ENCODE data around the gene MAEA. TPM values are rescaled to one million over a fixed set of nuclear protein-coding genes. Genes with fewer than 3 reads are reported as not detected.

MAEA gene
- total RNA-seq, 4 donors from 2014 or later = 114 to 211 (median 168) TPM

- Histone ChIP-seq H3K36me3 (no peaks in the 10 kb centered on the region), H3K27ac (no peak overlapping the region), H3K27me3 (no peaks in the 10 kb centered on the region), H3K4me3 (no peak overlapping the region), H3K4me1 (no peaks in the 10 kb centered on the region), H3K9me3 (no peaks in the 10 kb centered on the region)
- TF ChIP-seq POLR2AphosphoS5 (IDR thresholded peaks at IDR 0.05) = no peak
- no peak for TF ChIP-seq CTCF (IDR thresholded peaks at IDR 0.05)
- TF ChIP-seq POLR2A (IDR thresholded peaks at IDR 0.05) = no peak
- TF ChIP-seq EP300 (IDR thresholded peaks at IDR 0.05; ENCODE audit: low read depth) = no peak
- WGBS, 2 donors (ENCODE audit: low coverage in 1 of 2) = 92% methylated on average over 11 of the region's 11 CpGs; no CpG with 5 or more reads in 1 of the 2 donors
- intact Hi-C loops (cut with DNase I; ENCODE audit: low total_unique reads) (no loop called here), in situ Hi-C loops (cut with MboI; ENCODE audit: low pct_ligation_motif_present in 1 of 4, low pct_unique_long_range_greater_than_20kb in 1 of 4, low sequenced_read_pairs in 3 of 4) (loop anchor here in 3 of 4 donors (10.0 to 25.0 kb wide), 2 partner anchors 103 to 111 kb away; partner anchors contain the start of gene SPON2 (in 2 of the 3))
- DNase-seq = no peak
These were observed 24.3 kb upstream of the MAEA start for GRCh38 chr4:1265351-1265750.

- Histone ChIP-seq H3K4me3 (peak overlapping the region in 1 of 4 donors; percentile 25), H3K36me3 (no peaks in the 10 kb centered on the region), H3K9me3 (no peaks in the 10 kb centered on the region), H3K27ac (peak overlapping the region in 3 of 4 donors; percentile 29 to 55 (median 43)), H3K27me3 (no peaks in the 10 kb centered on the region), H3K4me1 (no peaks in the 10 kb centered on the region)
- TF ChIP-seq POLR2AphosphoS5 (IDR thresholded peaks at IDR 0.05) (no peak), CTCF (IDR thresholded peaks at IDR 0.05) (no peak), EP300 (IDR thresholded peaks at IDR 0.05; ENCODE audit: low read depth) (no peak), POLR2A (IDR thresholded peaks at IDR 0.05) (no peak)
- intact Hi-C loops (cut with DNase I; ENCODE audit: low total_unique reads) = no loop called here
- DNase-seq = no peak
- in situ Hi-C loops (cut with MboI; ENCODE audit: low pct_ligation_motif_present in 1 of 4, low pct_unique_long_range_greater_than_20kb in 1 of 4, low sequenced_read_pairs in 3 of 4) = loop anchor here in 3 of 4 donors (10.0 to 25.0 kb wide), 2 partner anchors 105 to 112 kb away; partner anchors contain the start of gene SPON2 (in 2 of the 3)
- 78 to 90% methylated on average over 7 to 9 of the region's 9 CpGs for WGBS, 2 donors (ENCODE audit: low coverage in 1 of 2)
These were observed 22.6 kb upstream of the MAEA start for GRCh38 chr4:1266881-1267763.

- in situ Hi-C loops (cut with MboI; ENCODE audit: low pct_ligation_motif_present in 1 of 4, low pct_unique_long_range_greater_than_20kb in 1 of 4, low sequenced_read_pairs in 3 of 4) (loop anchor here in 3 of 4 donors (10.0 to 25.0 kb wide), 2 partner anchors 107 to 114 kb away; partner anchors contain the start of gene SPON2 (in 2 of the 3)), intact Hi-C loops (cut with DNase I; ENCODE audit: low total_unique reads) (no loop called here)
- Histone ChIP-seq H3K9me3 (no peaks in the 10 kb centered on the region), H3K27ac (no peak overlapping the region), H3K4me1 (no peaks in the 10 kb centered on the region), H3K4me3 (no peak overlapping the region), H3K27me3 (no peaks in the 10 kb centered on the region), H3K36me3 (no peaks in the 10 kb centered on the region)
- TF ChIP-seq POLR2A (IDR thresholded peaks at IDR 0.05) (no peak), EP300 (IDR thresholded peaks at IDR 0.05; ENCODE audit: low read depth) (no peak), POLR2AphosphoS5 (IDR thresholded peaks at IDR 0.05) (no peak), CTCF (IDR thresholded peaks at IDR 0.05) (no peak)
- DNase-seq = no peak
These were observed 20.5 kb upstream of the MAEA start for GRCh38 chr4:1269209-1269608.

GRCh38 chr4:1271686-1272085, 18.0 kb upstream of the MAEA start:
- Histone ChIP-seq H3K27me3 (no peaks in the 10 kb centered on the region), H3K4me1 (no peaks in the 10 kb centered on the region), H3K36me3 (no peaks in the 10 kb centered on the region), H3K27ac (no peak overlapping the region), H3K4me3 (no peak overlapping the region), H3K9me3 (no peaks in the 10 kb centered on the region)
- WGBS, 2 donors (ENCODE audit: low coverage in 1 of 2) = 91 to 100% methylated on average over 1 to 5 of the region's 5 CpGs
- intact Hi-C loops (cut with DNase I; ENCODE audit: low total_unique reads) (no loop called here), in situ Hi-C loops (cut with MboI; ENCODE audit: low pct_ligation_motif_present in 1 of 4, low pct_unique_long_range_greater_than_20kb in 1 of 4, low sequenced_read_pairs in 3 of 4) (loop anchor here in 2 of 4 donors (25.0 kb wide), 1 partner anchor 109 kb away; the partner anchor contains the start of gene SPON2 (in 2 of the 2))
- TF ChIP-seq EP300 (IDR thresholded peaks at IDR 0.05; ENCODE audit: low read depth) (no peak), CTCF (IDR thresholded peaks at IDR 0.05) (no peak), POLR2AphosphoS5 (IDR thresholded peaks at IDR 0.05) (no peak), POLR2A (IDR thresholded peaks at IDR 0.05) (no peak)
- no peak for DNase-seq

All from transverse colon (tissue), 4 donors.